Measurements from ENCODE around the gene UCHL5. TPM values are rescaled to one million over a fixed set of nuclear protein-coding genes. Genes with fewer than 3 reads are reported as not detected.
"Not testable (repeated sequence)": the region's sequence is repeated elsewhere in the genome, so short reads cannot be mapped to it uniquely, and the experiment has no call there.

UCHL5 gene
- total RNA-seq, 1 donor from 2014 or later = 97.2 TPM

- peak; percentile 88 for DNase-seq
- Mint-ChIP-seq H3K36me3 (ENCODE audit: low read depth) (peaks cover 42% of the 10 kb centered on the region), H3K4me3 (peak overlapping the region; percentile 98), H3K27ac (peak overlapping the region; percentile 99), H3K27me3 (no peaks in the 10 kb centered on the region), H3K4me1 (peaks cover 43% of the 10 kb centered on the region), H3K9me3 (no peaks in the 10 kb centered on the region)
- intact Hi-C loops (cut with micrococcal nuclease) = loop anchor here (1.0 to 5.0 kb wide), 7 partner anchors 47 to 456 kb away; partner anchors contain the start of genes CDC73 and GLRX2
These were observed 455 bp downstream of the UCHL5 start for GRCh38 chr1:193058529-193059281.

GRCh38 chr1:193054169-193054675 is 4.9 kb downstream of the UCHL5 start:
- no peaks in the 10 kb centered on the region for H3K9me3 Mint-ChIP-seq
- H3K4me1 Mint-ChIP-seq = peaks cover 27% of the 10 kb centered on the region
- H3K27ac Mint-ChIP-seq = no peak overlapping the region
- H3K4me3 Mint-ChIP-seq = no peak overlapping the region
- no peak for DNase-seq
- H3K36me3 Mint-ChIP-seq (ENCODE audit: low read depth) = peaks cover 31% of the 10 kb centered on the region
- H3K27me3 Mint-ChIP-seq = no peaks in the 10 kb centered on the region
- intact Hi-C loops (cut with micrococcal nuclease) = no loop called here

GRCh38 chr1:193048913-193049312 is 10.2 kb downstream of the UCHL5 start:
- Mint-ChIP-seq H3K4me1 (peaks cover 10% of the 10 kb centered on the region), H3K36me3 (ENCODE audit: low read depth) (peaks cover 35% of the 10 kb centered on the region)
- intact Hi-C loops (cut with micrococcal nuclease); H3K9me3 Mint-ChIP-seq; H3K27ac Mint-ChIP-seq; H3K27me3 Mint-ChIP-seq; DNase-seq; H3K4me3 Mint-ChIP-seq: not testable (repeated sequence)

- Mint-ChIP-seq H3K4me1 (peaks cover 9% of the 10 kb centered on the region), H3K27ac (peak overlapping the region; percentile 16), H3K4me3 (no peak overlapping the region), H3K9me3 (no peaks in the 10 kb centered on the region), H3K27me3 (no peaks in the 10 kb centered on the region), H3K36me3 (ENCODE audit: low read depth) (peaks cover 51% of the 10 kb centered on the region)
- no peak for DNase-seq
- intact Hi-C loops (cut with micrococcal nuclease) = no loop called here
These were observed 16.1 kb downstream of the UCHL5 start for GRCh38 chr1:193042766-193043691.

DNA sequence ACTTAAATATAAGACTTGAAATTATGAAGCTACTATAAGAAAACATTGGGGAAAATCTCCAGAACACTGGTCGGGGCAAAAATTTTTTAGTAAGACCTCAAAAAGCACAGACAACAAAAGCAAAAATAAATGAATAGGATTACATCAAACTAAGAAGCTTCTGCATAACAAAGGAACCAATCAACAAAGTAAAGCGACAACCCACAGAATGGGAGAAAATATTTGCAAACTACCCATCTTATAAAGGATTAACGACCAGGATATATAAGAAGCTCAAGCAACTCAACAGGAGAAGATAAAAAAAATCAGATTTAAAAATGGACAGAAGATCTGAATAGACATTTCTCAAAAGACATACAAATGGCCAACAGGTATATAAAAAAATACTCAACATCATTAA is 19.1 kb downstream of the UCHL5 start:
- Mint-ChIP-seq H3K9me3 (no peaks in the 10 kb centered on the region), H3K27me3 (no peaks in the 10 kb centered on the region), H3K27ac (no peak overlapping the region), H3K4me1 (peaks cover 12% of the 10 kb centered on the region), H3K4me3 (no peak overlapping the region), H3K36me3 (ENCODE audit: low read depth) (peaks cover 46% of the 10 kb centered on the region)
- DNase-seq = no peak
- intact Hi-C loops (cut with micrococcal nuclease) = no loop called here

DNA sequence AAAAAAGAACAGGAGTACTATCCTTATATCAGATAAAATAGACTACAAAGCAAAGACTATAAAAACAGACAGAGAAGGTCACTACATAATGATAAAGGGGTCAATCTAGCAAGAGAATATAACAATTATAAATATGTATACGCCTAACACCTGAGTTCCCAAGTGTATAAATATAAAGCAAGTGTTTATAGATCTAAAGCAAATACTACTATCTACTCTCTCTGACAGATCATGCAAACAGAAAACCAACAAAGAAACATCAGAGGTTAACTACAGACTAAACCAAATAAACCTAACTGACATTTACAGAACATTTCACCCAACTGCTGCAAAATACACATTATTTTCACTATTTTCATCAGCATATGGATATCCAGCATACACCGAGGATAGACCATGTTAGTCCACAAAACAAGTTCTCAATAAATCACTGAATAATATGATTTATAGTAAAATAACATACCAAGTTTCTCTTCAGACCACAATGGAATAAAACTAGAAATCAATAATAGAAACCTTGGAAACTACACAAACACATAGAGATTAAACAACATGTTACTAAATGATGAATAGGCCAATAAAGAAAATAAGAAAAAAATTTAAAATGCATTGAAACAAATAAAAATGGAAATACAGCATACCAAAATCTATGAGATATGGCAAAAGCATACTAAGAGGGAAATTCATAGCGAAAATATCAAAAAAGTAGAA is 22.7 kb downstream of the UCHL5 start:
- DNase-seq = no peak
- intact Hi-C loops (cut with micrococcal nuclease) = no loop called here
- H3K27me3 Mint-ChIP-seq = no peaks in the 10 kb centered on the region
- H3K9me3 Mint-ChIP-seq = no peaks in the 10 kb centered on the region
- H3K36me3 Mint-ChIP-seq (ENCODE audit: low read depth) = peaks cover 34% of the 10 kb centered on the region
- no peak overlapping the region for H3K4me3 Mint-ChIP-seq
- peaks cover 13% of the 10 kb centered on the region for H3K4me1 Mint-ChIP-seq
- H3K27ac Mint-ChIP-seq = peak overlapping the region; percentile 18

DNA sequence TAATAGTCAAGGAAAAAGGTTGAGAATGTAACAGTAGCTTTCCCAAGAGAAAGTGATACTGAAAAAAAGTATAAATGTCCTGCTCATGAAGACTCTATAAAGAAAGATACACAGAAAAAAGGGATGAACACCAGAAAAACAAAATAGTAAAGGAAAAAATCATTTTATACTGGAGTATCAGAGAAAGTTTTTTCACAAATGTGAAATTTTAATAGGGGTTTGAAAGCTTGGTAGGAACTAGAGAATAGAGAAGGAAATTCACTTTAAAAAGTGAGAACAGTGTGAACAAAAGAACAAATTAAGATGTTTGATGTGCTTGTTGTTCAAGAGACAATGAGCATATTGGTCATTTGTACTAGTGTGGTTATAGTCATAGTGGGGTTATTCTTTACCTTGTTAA is 25.6 kb downstream of the UCHL5 start:
- no peaks in the 10 kb centered on the region for H3K9me3 Mint-ChIP-seq
- no peak overlapping the region for H3K4me3 Mint-ChIP-seq

GRCh38 chr1:193032643-193033427 is 26.3 kb downstream of the UCHL5 start:
- H3K27me3 Mint-ChIP-seq; H3K9me3 Mint-ChIP-seq; intact Hi-C loops (cut with micrococcal nuclease); DNase-seq; H3K4me3 Mint-ChIP-seq: not testable (repeated sequence)
- Mint-ChIP-seq H3K36me3 (ENCODE audit: low read depth) (peaks cover 22% of the 10 kb centered on the region), H3K27ac (peak overlapping the region; percentile 19), H3K4me1 (peaks cover 12% of the 10 kb centered on the region)

More for the DNA sequence above, 25.6 kb downstream of the UCHL5 start:
- Mint-ChIP-seq H3K27me3 (no peaks in the 10 kb centered on the region), H3K4me1 (peaks cover 12% of the 10 kb centered on the region), H3K36me3 (ENCODE audit: low read depth) (peaks cover 22% of the 10 kb centered on the region), H3K27ac (no peak overlapping the region)
- no peak for DNase-seq
- intact Hi-C loops (cut with micrococcal nuclease) = no loop called here

- intact Hi-C loops (cut with micrococcal nuclease) = no loop called here
- no peaks in the 10 kb centered on the region for H3K9me3 Mint-ChIP-seq
- H3K27me3 Mint-ChIP-seq = no peaks in the 10 kb centered on the region
- peaks cover 10% of the 10 kb centered on the region for H3K4me1 Mint-ChIP-seq
- no peak for DNase-seq
- H3K36me3 Mint-ChIP-seq (ENCODE audit: low read depth) = peaks cover 16% of the 10 kb centered on the region
- H3K4me3 Mint-ChIP-seq = no peak overlapping the region
- H3K27ac Mint-ChIP-seq = no peak overlapping the region
These were observed 27.7 kb downstream of the UCHL5 start for GRCh38 chr1:193031431-193031830.

DNA sequence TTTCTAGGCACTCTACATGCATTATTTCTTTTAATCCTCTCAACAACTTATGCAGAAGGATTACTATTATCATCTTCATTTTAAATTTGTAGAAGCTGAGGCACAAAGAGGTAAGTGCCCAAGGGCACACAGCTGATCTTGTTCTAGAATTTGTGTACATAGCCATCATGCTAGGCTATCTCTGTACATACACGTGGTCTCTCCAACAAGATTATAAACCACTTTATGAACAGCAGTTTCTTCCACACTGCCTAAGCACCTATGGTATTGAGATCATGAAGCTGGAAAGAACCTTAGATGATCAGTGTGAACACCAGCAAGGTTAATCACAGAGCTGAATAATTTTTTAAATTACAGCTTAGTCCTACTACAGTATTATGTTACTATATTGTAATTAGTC is 28.9 kb downstream of the UCHL5 start:
- peaks cover 10% of the 10 kb centered on the region for H3K4me1 Mint-ChIP-seq

GRCh38 chr1:193025218-193025617 is 33.9 kb downstream of the UCHL5 start:
- no peak for DNase-seq
- H3K27me3 Mint-ChIP-seq = no peaks in the 10 kb centered on the region
- intact Hi-C loops (cut with micrococcal nuclease) = no loop called here
- no peak overlapping the region for H3K27ac Mint-ChIP-seq
- H3K36me3 Mint-ChIP-seq (ENCODE audit: low read depth) = peaks cover 21% of the 10 kb centered on the region
- H3K4me3 Mint-ChIP-seq = no peak overlapping the region
- H3K9me3 Mint-ChIP-seq = no peaks in the 10 kb centered on the region
- H3K4me1 Mint-ChIP-seq = peaks cover 3% of the 10 kb centered on the region

More for the DNA sequence above, 28.9 kb downstream of the UCHL5 start:
- intact Hi-C loops (cut with micrococcal nuclease) = no loop called here
- Mint-ChIP-seq H3K4me3 (no peak overlapping the region), H3K27ac (no peak overlapping the region), H3K36me3 (ENCODE audit: low read depth) (peaks cover 22% of the 10 kb centered on the region), H3K9me3 (no peaks in the 10 kb centered on the region), H3K27me3 (no peaks in the 10 kb centered on the region)
- no peak for DNase-seq

DNA sequence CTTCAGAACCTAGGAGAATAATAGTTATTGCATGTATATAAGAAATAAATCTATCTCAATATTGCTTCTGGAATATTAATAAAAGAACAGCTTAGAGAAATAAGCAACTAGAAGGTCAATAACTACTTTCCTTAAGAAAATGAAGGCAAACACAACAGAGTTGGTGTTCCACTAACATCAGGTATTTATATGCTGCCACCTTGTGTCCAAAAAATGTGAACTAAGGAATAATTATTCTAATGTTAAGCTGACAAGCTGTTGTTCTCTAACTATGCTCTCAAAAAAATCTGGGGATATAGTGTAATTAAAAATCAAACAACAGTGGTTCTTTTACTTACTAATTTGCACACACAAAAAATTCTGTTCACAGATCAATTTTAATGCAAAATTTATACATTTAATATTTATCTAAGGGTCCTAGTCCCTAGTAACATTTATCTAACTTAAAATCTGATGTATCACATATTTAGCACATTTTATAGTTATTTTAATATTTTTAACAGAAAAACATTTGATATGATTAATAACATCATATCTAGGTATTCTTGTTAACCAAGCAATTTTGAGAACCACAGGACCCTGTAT is 39.6 kb downstream of the UCHL5 start:
- Mint-ChIP-seq H3K4me3 (no peak overlapping the region), H3K9me3 (no peaks in the 10 kb centered on the region), H3K27ac (no peak overlapping the region), H3K27me3 (no peaks in the 10 kb centered on the region), H3K4me1 (no peaks in the 10 kb centered on the region), H3K36me3 (ENCODE audit: low read depth) (peaks cover 12% of the 10 kb centered on the region)
- intact Hi-C loops (cut with micrococcal nuclease) = loop anchor here (1.0 to 5.0 kb wide), 3 partner anchors 83 to 547 kb away; no protein-coding TSS in a partner anchor
- DNase-seq = peak; percentile 69

Data from activated CD4-positive, alpha-beta T cell treated with anti-CD3 and anti-CD28 coated beads, Interleukin-2, amount 10 ng/mL, durations not matched to agents 24 days and 14 days (primary cell).